A549 (cell line): ENCODE results near the gene MAP3K9. TPM values are rescaled to one million over a fixed set of nuclear protein-coding genes. Genes with fewer than 3 reads are reported as not detected.

Experiments used
- ATAC-seq, 2 experiments: fragments of 200-7000 bp in 1 of 2; fragments of >200 bp in 1 of 2; cut with Nextera tagmentation in 1 of 2; cut with Tn5 transposase in 1 of 2; 3 replicates each; pipeline versions ENCODE4 v1.8.0 to v1.9.1; 2018 to 2020; ENCODE audit warnings: mild to moderate bottlenecking in 1 of 2, moderate library complexity in 1 of 2
- CTCF ChIA-PET: fragments of 300-600 bp; sonication (Branson Sonifier 250); formaldehyde crosslinking; extraction: SDS; loops from one replicate; lab custom pipeline; 2021; ENCODE audit warnings: antibody characterized with exemption, inconsistent platforms; lab: Yijun Ruan, JAX
- POLR2A ChIA-PET: fragments of 350-600 bp; formaldehyde crosslinking; extraction: SDS; loops from one replicate; lab custom pipeline; 2021; ENCODE audit warnings: antibody characterized with exemption, inconsistent platforms; lab: Yijun Ruan, JAX
- DNase-seq, 2 experiments: peaks; one replicate each; pipeline versions ENCODE4 v3.0.0 to v3.0.0-alpha.2; 2011 to 2016; ENCODE audit warnings: low read depth in 1 of 2, low spot score in 1 of 2
- FAIRE-seq: peaks from 2 replicates; lab custom pipeline; 2011; peaks lifted over from hg19 to GRCh38; lab: Jason Lieb, UNC
- H3K27ac ChIP-seq, 2 experiments: fragments of >200 bp; sonication (Bioruptor Twin); formaldehyde crosslinking; 3 replicates each; pipeline ENCODE4 v1.5.1; 2016 to 2017
- H3K4me1 ChIP-seq: fragments of >200 bp; sonication (Bioruptor Twin); formaldehyde crosslinking; 3 replicates; pipeline ENCODE4 v1.6.1; 2016
- H3K4me2 ChIP-seq: fragments of >200 bp; sonication (Bioruptor Twin); formaldehyde crosslinking; 3 replicates; pipeline ENCODE4 v1.6.1; 2016
- H3K4me3 ChIP-seq: fragments of >200 bp; sonication (Bioruptor Twin); formaldehyde crosslinking; 3 replicates; pipeline ENCODE4 v1.5.1; 2016
- H3K9me3 ChIP-seq: fragments of >200 bp; sonication (Bioruptor Twin); formaldehyde crosslinking; 3 replicates; pipeline ENCODE4 v1.6.1; 2016
- BCL3 ChIP-seq: fragments of >200 bp; sonication (Bioruptor Twin); formaldehyde crosslinking; IDR thresholded peaks from 3 replicates; pipeline ENCODE4 v1.6.1; 2016
- CBX2 ChIP-seq: fragments of 200-600 bp; sonication (generic); IDR thresholded peaks from 2 replicates; pipeline ENCODE4 v1.6.1; 2016; ENCODE audit warnings: low read depth, mild to moderate bottlenecking, borderline replicate concordance
- CBX8 ChIP-seq: fragments of 200-600 bp; sonication (generic); IDR thresholded peaks from 2 replicates; pipeline ENCODE4 v1.6.1; 2016
- CEBPB ChIP-seq, 2 experiments: fragments of >200 bp in 1 of 2; sonication (Bioruptor Twin) in 1 of 2; formaldehyde crosslinking in 1 of 2; IDR thresholded peaks; 2 replicates each; pipeline ENCODE4 v1.6.1; 2012 to 2016
- E2F6 ChIP-seq: IDR thresholded peaks from 2 replicates; pipeline ENCODE4 v1.6.1; 2012; ENCODE audit warnings: low read depth, borderline replicate concordance
- EHMT2 ChIP-seq: fragments of 200-600 bp; sonication (generic); IDR thresholded peaks from 2 replicates; pipeline ENCODE4 v1.6.1; 2016; ENCODE audit warnings: antibody characterized with exemption, low read depth, mild to moderate bottlenecking, moderate library complexity
- ELK1 ChIP-seq: fragments of 150-350 bp; IDR thresholded peaks from 2 replicates; pipeline ENCODE4 v1.6.1; 2014; ENCODE audit warnings: low read depth, mild to moderate bottlenecking, low read length
- EP300 ChIP-seq, 2 experiments: fragments of >200 bp; sonication (Bioruptor Twin); formaldehyde crosslinking; IDR thresholded peaks; 2 replicates in 1 of 2; 3 replicates in 1 of 2; pipeline ENCODE4 v1.6.1; 2016 to 2017
- FOSB ChIP-seq: fragments of 250-450 bp; sonication (Bioruptor Pico); IDR thresholded peaks from 2 replicates; pipeline ENCODE4 v1.5.0; 2020; ENCODE audit warnings: mild to moderate bottlenecking, moderate library complexity
- FOXS1 ChIP-seq: fragments of 250-450 bp; sonication (Bioruptor Pico); IDR thresholded peaks from 2 replicates; pipeline ENCODE4 v1.5.0; 2020; ENCODE audit warnings: mild to moderate bottlenecking, moderate library complexity
- GATA3 ChIP-seq: IDR thresholded peaks from 2 replicates; pipeline ENCODE4 v1.6.1; 2012; ENCODE audit warnings: borderline replicate concordance
- HES2 ChIP-seq: fragments of >200 bp; sonication (Bioruptor Twin); formaldehyde crosslinking; IDR thresholded peaks from 2 replicates; pipeline ENCODE4 v1.6.1; 2016
- HOXB13 ChIP-seq: fragments of 250-450 bp; sonication (Bioruptor Pico); IDR thresholded peaks from 2 replicates; pipeline ENCODE4 v1.5.0; 2020; ENCODE audit warnings: low read depth, mild to moderate bottlenecking, moderate library complexity
- HOXB5 ChIP-seq: fragments of 250-450 bp; sonication (Bioruptor Pico); IDR thresholded peaks from 2 replicates; pipeline ENCODE4 v1.5.0; 2020; ENCODE audit warnings: mild to moderate bottlenecking, moderate library complexity
- JUNB ChIP-seq: fragments of >200 bp; sonication (Bioruptor Twin); formaldehyde crosslinking; IDR thresholded peaks from 2 replicates; pipeline ENCODE4 v1.6.1; 2016
- KDM1A ChIP-seq: fragments of 200-600 bp; sonication (generic); IDR thresholded peaks from 2 replicates; pipeline ENCODE4 v1.6.1; 2016; ENCODE audit warnings: low read depth, mild to moderate bottlenecking
- MAFK ChIP-seq: fragments of 450-650 bp; IDR thresholded peaks from 2 replicates; pipeline ENCODE4 v1.6.1; 2014; ENCODE audit not compliant: partially characterized antibody
- MAX ChIP-seq: IDR thresholded peaks from 2 replicates; pipeline ENCODE4 v1.6.1; 2012
- MAZ ChIP-seq: fragments of 150-350 bp; IDR thresholded peaks from 2 replicates; pipeline ENCODE4 v1.6.1; 2014; ENCODE audit warnings: antibody characterized with exemption, low read depth, low read length, borderline replicate concordance
- MYC ChIP-seq: IDR thresholded peaks from 2 replicates; pipeline ENCODE4 v1.6.1; 2012; ENCODE audit warnings: mild to moderate bottlenecking, inconsistent platforms, low read length, improper control_type of control experiment, borderline replicate concordance
- PHF8 ChIP-seq: fragments of 200-600 bp; sonication (generic); IDR thresholded peaks from 2 replicates; pipeline ENCODE4 v1.6.1; 2016; ENCODE audit warnings: low read depth, mild to moderate bottlenecking, antibody characterized with exemption, moderate library complexity, borderline replicate concordance
- POLR2AphosphoS2 ChIP-seq: conservative IDR thresholded peaks from 2 replicates; pipeline ENCODE4 v1.6.1; 2012; ENCODE audit warnings: low read length, improper control_type of control experiment, inconsistent platforms
- RAD21 ChIP-seq, 2 experiments: fragments of >200 bp in 1 of 2; sonication (Bioruptor Twin) in 1 of 2; formaldehyde crosslinking in 1 of 2; IDR thresholded peaks in 1 of 2; conservative IDR thresholded peaks in 1 of 2; 2 replicates in 1 of 2; 3 replicates in 1 of 2; pipeline ENCODE4 v1.6.1; 2012 to 2018; ENCODE audit warnings: inconsistent platforms in 1 of 2
- RARB ChIP-seq: fragments of 250-450 bp; sonication (Bioruptor Pico); IDR thresholded peaks from 2 replicates; pipeline ENCODE4 v1.8.0; 2021; ENCODE audit warnings: mild to moderate bottlenecking, moderate library complexity
- RFX5 ChIP-seq: fragments of 450-650 bp; IDR thresholded peaks from 2 replicates; pipeline ENCODE4 v1.7.1; 2014; ENCODE audit warnings: antibody characterized with exemption, mild to moderate bottlenecking, moderate library complexity
- RNF2 ChIP-seq: fragments of 200-600 bp; sonication (generic); IDR thresholded peaks from 2 replicates; pipeline ENCODE4 v1.6.1; 2016; ENCODE audit warnings: low read depth, mild to moderate bottlenecking, antibody characterized with exemption, moderate library complexity, borderline replicate concordance
- SMC3 ChIP-seq: fragments of >200 bp; sonication (Bioruptor Twin); formaldehyde crosslinking; IDR thresholded peaks from 3 replicates; pipeline ENCODE4 v1.6.1; 2018; ENCODE audit warnings: inconsistent platforms
- SREBF2 ChIP-seq: fragments of 450-650 bp; IDR thresholded peaks from 2 replicates; pipeline ENCODE4 v1.6.1; 2014; ENCODE audit warnings: mild to moderate bottlenecking, moderate library complexity
- TFCP2L1 ChIP-seq: fragments of 250-450 bp; sonication (Bioruptor Pico); IDR thresholded peaks from 2 replicates; pipeline ENCODE4 v1.5.0; 2021; ENCODE audit warnings: mild to moderate bottlenecking
- WGBS: methylation state at CpG from one replicate; pipeline ENCODE4 v1.1.6; 2017; ENCODE audit errors: missing lambda C conversion rate; 5-methylcytosine and 5-hydroxymethylcytosine counted together
- polyA plus RNA-seq, 4 experiments: library from polyadenylated mRNA; depleted of rRNA in 3 of 4; stranded (reverse); fragments of >200 nt; fragmentation: RNase III in 1 of 4; extraction: RNeasy Plus Mini Kit Qiagen cat#74134 plus additional on column Dnase treatment in 1 of 4; gene quantifications; 2 replicates in 3 of 4; 3 replicates in 1 of 4; pipeline ENCODE4 v1.2.3, GENCODE V29; 2011 to 2017
- TF ChIP-seq, protein P1 (sequence below): fragments of 450-650 bp; IDR thresholded peaks from 2 replicates; pipeline ENCODE4 v1.6.1; 2014; ENCODE audit warnings: antibody characterized with exemption
- TF ChIP-seq, protein P2 (sequence below): fragments of 200-600 bp; sonication (generic); IDR thresholded peaks from 2 replicates; pipeline ENCODE4 v1.6.1; 2016; ENCODE audit warnings: antibody characterized with exemption, mild to moderate bottlenecking, moderate library complexity
- TF ChIP-seq, protein P3 (sequence below): IDR thresholded peaks from 2 replicates; pipeline ENCODE4 v1.6.1; 2012

Gene MAP3K9
- polyA plus RNA-seq, 2 of the 4 experiments (the other 2 are of a cell fraction), result 5.3 to 8.5 TPM

DNA sequence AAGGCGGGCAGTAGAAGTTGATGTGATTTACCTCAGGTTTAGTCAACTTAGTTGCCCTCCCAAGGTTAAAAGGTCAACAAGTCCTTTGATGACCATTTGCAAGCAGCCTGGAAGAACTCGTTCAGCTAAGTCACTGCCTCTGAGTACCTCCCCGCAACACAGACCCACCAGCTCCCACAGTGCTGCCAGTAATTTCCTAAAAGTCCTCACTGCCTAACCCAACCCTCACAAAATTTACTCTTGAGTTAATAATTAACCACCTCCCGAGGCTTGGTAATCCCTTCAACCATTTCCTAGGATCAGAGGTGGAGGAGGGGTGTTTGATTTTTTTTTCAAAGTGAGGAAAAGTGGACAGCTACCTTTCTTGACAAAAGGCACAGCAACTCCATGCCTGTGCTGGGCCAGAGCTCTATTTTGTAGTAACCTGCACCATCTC is 55.8 kb downstream of the MAP3K9 start:
- ChIA-PET POLR2A (interaction anchor here (3.5 kb wide), 1 partner anchor 56 kb away, joined by 18 read pairs; the partner anchor contains the start of gene MAP3K9), CTCF (interaction anchor here (1.6 to 2.3 kb wide), 2 partner anchors 40 to 63 kb away, joined by 3 to 9 read pairs; no protein-coding TSS in a partner anchor)
- peak; percentile 47 to 77 for DNase-seq
- H3K9me3 ChIP-seq, result no peaks in the 10 kb centered on the region
- H3K4me1 ChIP-seq, result peaks cover 46% of the 10 kb centered on the region
- FAIRE-seq, result peak; percentile 13
- H3K27ac ChIP-seq, result peak overlapping the region; percentile 86 to 87
- WGBS, result 9% methylated on average over 4 of the region's 4 CpGs
- no peak overlapping the region for H3K4me3 ChIP-seq
- peak; percentile 69 to 78 for ATAC-seq
- H3K4me2 ChIP-seq, result peak overlapping the region; percentile 74
- TF ChIP-seq RARB (CRISPR knock-in tag), result no peak
- TF ChIP-seq, protein P1, sequence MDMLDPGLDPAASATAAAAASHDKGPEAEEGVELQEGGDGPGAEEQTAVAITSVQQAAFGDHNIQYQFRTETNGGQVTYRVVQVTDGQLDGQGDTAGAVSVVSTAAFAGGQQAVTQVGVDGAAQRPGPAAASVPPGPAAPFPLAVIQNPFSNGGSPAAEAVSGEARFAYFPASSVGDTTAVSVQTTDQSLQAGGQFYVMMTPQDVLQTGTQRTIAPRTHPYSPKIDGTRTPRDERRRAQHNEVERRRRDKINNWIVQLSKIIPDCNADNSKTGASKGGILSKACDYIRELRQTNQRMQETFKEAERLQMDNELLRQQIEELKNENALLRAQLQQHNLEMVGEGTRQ, result no peak
- no peak for TF ChIP-seq TFCP2L1 (CRISPR knock-in tag)
- TF ChIP-seq MAX, result no peak
- TF ChIP-seq HOXB5 (CRISPR knock-in tag), result no peak
- TF ChIP-seq EP300 (IDR thresholded peaks at IDR 0.05), result peak; percentile 21 to 71; a peak in 2 of 5 replicates
- TF ChIP-seq MYC, result no peak
- 0 out of 2 replicates have a peak, but pooled peaks have one; percentile 15 for TF ChIP-seq JUNB
- TF ChIP-seq, protein P2, sequence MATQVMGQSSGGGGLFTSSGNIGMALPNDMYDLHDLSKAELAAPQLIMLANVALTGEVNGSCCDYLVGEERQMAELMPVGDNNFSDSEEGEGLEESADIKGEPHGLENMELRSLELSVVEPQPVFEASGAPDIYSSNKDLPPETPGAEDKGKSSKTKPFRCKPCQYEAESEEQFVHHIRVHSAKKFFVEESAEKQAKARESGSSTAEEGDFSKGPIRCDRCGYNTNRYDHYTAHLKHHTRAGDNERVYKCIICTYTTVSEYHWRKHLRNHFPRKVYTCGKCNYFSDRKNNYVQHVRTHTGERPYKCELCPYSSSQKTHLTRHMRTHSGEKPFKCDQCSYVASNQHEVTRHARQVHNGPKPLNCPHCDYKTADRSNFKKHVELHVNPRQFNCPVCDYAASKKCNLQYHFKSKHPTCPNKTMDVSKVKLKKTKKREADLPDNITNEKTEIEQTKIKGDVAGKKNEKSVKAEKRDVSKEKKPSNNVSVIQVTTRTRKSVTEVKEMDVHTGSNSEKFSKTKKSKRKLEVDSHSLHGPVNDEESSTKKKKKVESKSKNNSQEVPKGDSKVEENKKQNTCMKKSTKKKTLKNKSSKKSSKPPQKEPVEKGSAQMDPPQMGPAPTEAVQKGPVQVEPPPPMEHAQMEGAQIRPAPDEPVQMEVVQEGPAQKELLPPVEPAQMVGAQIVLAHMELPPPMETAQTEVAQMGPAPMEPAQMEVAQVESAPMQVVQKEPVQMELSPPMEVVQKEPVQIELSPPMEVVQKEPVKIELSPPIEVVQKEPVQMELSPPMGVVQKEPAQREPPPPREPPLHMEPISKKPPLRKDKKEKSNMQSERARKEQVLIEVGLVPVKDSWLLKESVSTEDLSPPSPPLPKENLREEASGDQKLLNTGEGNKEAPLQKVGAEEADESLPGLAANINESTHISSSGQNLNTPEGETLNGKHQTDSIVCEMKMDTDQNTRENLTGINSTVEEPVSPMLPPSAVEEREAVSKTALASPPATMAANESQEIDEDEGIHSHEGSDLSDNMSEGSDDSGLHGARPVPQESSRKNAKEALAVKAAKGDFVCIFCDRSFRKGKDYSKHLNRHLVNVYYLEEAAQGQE, result no peak
- TF ChIP-seq, protein P3, sequence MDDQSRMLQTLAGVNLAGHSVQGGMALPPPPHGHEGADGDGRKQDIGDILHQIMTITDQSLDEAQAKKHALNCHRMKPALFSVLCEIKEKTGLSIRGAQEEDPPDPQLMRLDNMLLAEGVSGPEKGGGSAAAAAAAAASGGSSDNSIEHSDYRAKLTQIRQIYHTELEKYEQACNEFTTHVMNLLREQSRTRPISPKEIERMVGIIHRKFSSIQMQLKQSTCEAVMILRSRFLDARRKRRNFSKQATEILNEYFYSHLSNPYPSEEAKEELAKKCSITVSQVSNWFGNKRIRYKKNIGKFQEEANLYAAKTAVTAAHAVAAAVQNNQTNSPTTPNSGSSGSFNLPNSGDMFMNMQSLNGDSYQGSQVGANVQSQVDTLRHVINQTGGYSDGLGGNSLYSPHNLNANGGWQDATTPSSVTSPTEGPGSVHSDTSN, result no peak
- peak; percentile 39; the same call in 1 of the 2 replicates for TF ChIP-seq GATA3
- TF ChIP-seq ELK1, result no peak
- no peak for TF ChIP-seq FOXS1 (CRISPR knock-in tag)
- TF ChIP-seq BCL3, result no peak
- no peak for TF ChIP-seq MAFK
- no peak for TF ChIP-seq CBX8
- TF ChIP-seq RFX5, result no peak
- no peak for TF ChIP-seq HOXB13 (CRISPR knock-in tag)
- TF ChIP-seq CBX2, result no peak
- peak; percentile 23; the same call in 1 of the 3 replicates for TF ChIP-seq SMC3
- TF ChIP-seq EHMT2, result no peak
- TF ChIP-seq CEBPB (IDR thresholded peaks at IDR 0.05), result peak in 1 of 2 experiments; percentile 36; a peak in 1 of 4 replicates
- TF ChIP-seq POLR2AphosphoS2, result no peak
- no peak for TF ChIP-seq KDM1A
- no peak for TF ChIP-seq HES2
- peak; percentile 6 to 39; a peak in 4 of 5 replicates for TF ChIP-seq RAD21 (conservative IDR thresholded peaks at IDR 0.05 in 1 of 2, IDR thresholded peaks at IDR 0.05 in 1 of 2)
- TF ChIP-seq PHF8, result no peak
- TF ChIP-seq FOSB (CRISPR knock-in tag), result no peak
- no peak for TF ChIP-seq E2F6
- TF ChIP-seq MAZ, result no peak
- TF ChIP-seq SREBF2, result no peak
- no peak for TF ChIP-seq RNF2
